ENCODE data around the gene PRRC2B. TPM values are rescaled to one million over a fixed set of nuclear protein-coding genes. Genes with fewer than 3 reads are reported as not detected.

Gene PRRC2B
- total and polyA plus RNA-seq, 4 donors = 39.4 to 171 (median 91.4) TPM

- H3K4me1 ChIP-seq (ENCODE audit: control insufficient read depth in 5 of 5, insufficient read depth in 5 of 5, low read length in 5 of 5) = no peaks in the 10 kb centered on the region
- no peak for DNase-seq
- H3K27ac ChIP-seq (ENCODE audit: low read depth in 1 of 2, low read length in 1 of 2) = no peak overlapping the region
- TF ChIP-seq, protein P1, sequence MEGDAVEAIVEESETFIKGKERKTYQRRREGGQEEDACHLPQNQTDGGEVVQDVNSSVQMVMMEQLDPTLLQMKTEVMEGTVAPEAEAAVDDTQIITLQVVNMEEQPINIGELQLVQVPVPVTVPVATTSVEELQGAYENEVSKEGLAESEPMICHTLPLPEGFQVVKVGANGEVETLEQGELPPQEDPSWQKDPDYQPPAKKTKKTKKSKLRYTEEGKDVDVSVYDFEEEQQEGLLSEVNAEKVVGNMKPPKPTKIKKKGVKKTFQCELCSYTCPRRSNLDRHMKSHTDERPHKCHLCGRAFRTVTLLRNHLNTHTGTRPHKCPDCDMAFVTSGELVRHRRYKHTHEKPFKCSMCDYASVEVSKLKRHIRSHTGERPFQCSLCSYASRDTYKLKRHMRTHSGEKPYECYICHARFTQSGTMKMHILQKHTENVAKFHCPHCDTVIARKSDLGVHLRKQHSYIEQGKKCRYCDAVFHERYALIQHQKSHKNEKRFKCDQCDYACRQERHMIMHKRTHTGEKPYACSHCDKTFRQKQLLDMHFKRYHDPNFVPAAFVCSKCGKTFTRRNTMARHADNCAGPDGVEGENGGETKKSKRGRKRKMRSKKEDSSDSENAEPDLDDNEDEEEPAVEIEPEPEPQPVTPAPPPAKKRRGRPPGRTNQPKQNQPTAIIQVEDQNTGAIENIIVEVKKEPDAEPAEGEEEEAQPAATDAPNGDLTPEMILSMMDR (IDR thresholded peaks at IDR 0.05; ENCODE audit: control extremely low read depth, extremely low read depth) = no peak
- H3K27me3 ChIP-seq (ENCODE audit: control insufficient read depth in 3 of 3, insufficient read depth in 3 of 3, low read length in 2 of 3) = no peaks in the 10 kb centered on the region
- peaks cover 35 to 50% (median 39%) of the 10 kb centered on the region in 4 donors for H3K36me3 ChIP-seq (ENCODE audit: control insufficient read depth in 4 of 4, insufficient read depth in 4 of 4, low read length in 4 of 4)
- H3K4me3 ChIP-seq = no peak overlapping the region
- H3K9ac ChIP-seq (ENCODE audit: insufficient read depth in 1 of 2, low read length in 2 of 2) = no peak overlapping the region
- no peak for ATAC-seq (ENCODE audit: insufficient read depth, low FRiP score)
- 77 to 87% methylated on average over 8 of the region's 8 CpGs for WGBS, 2 donors
- no peaks in the 10 kb centered on the region for H3K9me3 ChIP-seq (ENCODE audit: control insufficient read depth in 4 of 4, insufficient read depth in 3 of 4, low read length in 3 of 4)
Observed at GRCh38 chr9:131447148-131447547, 53.3 kb downstream of the PRRC2B start.

DNA sequence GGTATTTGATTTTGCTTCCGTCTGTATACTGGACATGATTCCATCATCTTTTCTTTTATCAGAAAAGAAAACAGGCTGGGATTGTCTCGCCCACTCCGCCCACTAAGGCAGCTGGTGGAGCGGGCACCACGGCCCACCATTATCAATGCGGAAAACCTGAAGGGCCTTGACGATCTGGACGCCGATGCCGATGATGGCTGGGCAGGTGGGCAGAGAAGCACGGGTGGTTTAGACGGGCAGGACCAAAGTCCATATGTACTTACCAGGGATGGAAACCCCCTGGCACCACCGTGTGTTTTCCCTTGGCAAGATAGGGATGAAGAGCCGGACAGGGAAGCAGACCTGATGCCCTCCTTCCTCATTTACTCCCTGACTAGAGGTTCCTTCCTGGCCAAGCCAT, 53.7 kb downstream of the PRRC2B start:
- Histone ChIP-seq H3K27me3 (ENCODE audit: control insufficient read depth in 3 of 3, insufficient read depth in 3 of 3, low read length in 2 of 3) (no peaks in the 10 kb centered on the region), H3K27ac (ENCODE audit: low read depth in 1 of 2, low read length in 1 of 2) (no peak overlapping the region), H3K9ac (ENCODE audit: insufficient read depth in 1 of 2, low read length in 2 of 2) (no peak overlapping the region), H3K36me3 (ENCODE audit: control insufficient read depth in 4 of 4, insufficient read depth in 4 of 4, low read length in 4 of 4) (peaks cover 37 to 54% (median 40%) of the 10 kb centered on the region in 4 donors), H3K4me1 (ENCODE audit: control insufficient read depth in 5 of 5, insufficient read depth in 5 of 5, low read length in 5 of 5) (no peaks in the 10 kb centered on the region), H3K4me3 (no peak overlapping the region), H3K9me3 (ENCODE audit: control insufficient read depth in 4 of 4, insufficient read depth in 3 of 4, low read length in 3 of 4) (no peaks in the 10 kb centered on the region)
- TF ChIP-seq, protein P1 (IDR thresholded peaks at IDR 0.05; ENCODE audit: control extremely low read depth, extremely low read depth) = no peak
- WGBS, 2 donors = 90 to 94% methylated on average over 14 of the region's 14 CpGs
- no peak for ATAC-seq (ENCODE audit: insufficient read depth, low FRiP score)
- DNase-seq = no peak

GRCh38 chr9:131448818-131449217, 54.9 kb downstream of the PRRC2B start:
- no peak for DNase-seq
- Histone ChIP-seq H3K36me3 (ENCODE audit: control insufficient read depth in 4 of 4, insufficient read depth in 4 of 4, low read length in 4 of 4) (peaks cover 37 to 61% (median 42%) of the 10 kb centered on the region in 4 donors), H3K27ac (ENCODE audit: low read depth in 1 of 2, low read length in 1 of 2) (no peak overlapping the region), H3K4me1 (ENCODE audit: control insufficient read depth in 5 of 5, insufficient read depth in 5 of 5, low read length in 5 of 5) (no peaks in the 10 kb centered on the region), H3K9ac (ENCODE audit: insufficient read depth in 1 of 2, low read length in 2 of 2) (no peak overlapping the region), H3K9me3 (ENCODE audit: control insufficient read depth in 4 of 4, insufficient read depth in 3 of 4, low read length in 3 of 4) (no peaks in the 10 kb centered on the region), H3K4me3 (no peak overlapping the region), H3K27me3 (ENCODE audit: control insufficient read depth in 3 of 3, insufficient read depth in 3 of 3, low read length in 2 of 3) (no peaks in the 10 kb centered on the region)
- 96 to 97% methylated on average over 3 of the region's 3 CpGs for WGBS, 2 donors
- ATAC-seq (ENCODE audit: insufficient read depth, low FRiP score) = no peak
- TF ChIP-seq, protein P1 (IDR thresholded peaks at IDR 0.05; ENCODE audit: control extremely low read depth, extremely low read depth) = no peak

DNA sequence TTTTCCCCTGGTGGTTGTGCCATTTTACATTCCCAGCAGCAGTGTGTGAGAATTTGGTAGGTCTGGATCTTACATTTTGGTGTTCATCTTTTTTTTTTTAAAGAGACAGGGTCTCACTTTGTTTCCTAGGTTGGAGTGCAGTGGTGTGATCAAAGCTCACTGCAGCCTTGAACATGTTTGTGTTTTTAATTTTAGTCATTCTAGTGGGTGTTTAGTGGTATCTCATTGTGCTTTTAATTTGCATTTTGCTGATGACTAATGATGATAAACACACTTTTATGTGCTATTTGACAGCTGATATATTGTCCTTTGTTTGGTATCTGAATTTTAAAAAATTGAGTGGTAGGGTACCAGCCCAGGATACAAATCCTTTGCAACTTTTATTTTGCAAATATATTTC, 55.4 kb downstream of the PRRC2B start:
- no peak overlapping the region for H3K4me3 ChIP-seq
- H3K4me1 ChIP-seq (ENCODE audit: control insufficient read depth in 5 of 5, insufficient read depth in 5 of 5, low read length in 5 of 5) = no peaks in the 10 kb centered on the region
- H3K9ac ChIP-seq (ENCODE audit: insufficient read depth in 1 of 2, low read length in 2 of 2) = no peak overlapping the region
- no peaks in the 10 kb centered on the region for H3K9me3 ChIP-seq (ENCODE audit: control insufficient read depth in 4 of 4, insufficient read depth in 3 of 4, low read length in 3 of 4)
- TF ChIP-seq, protein P1 (IDR thresholded peaks at IDR 0.05; ENCODE audit: control extremely low read depth, extremely low read depth) = no peak
- no peak for ATAC-seq (ENCODE audit: insufficient read depth, low FRiP score)
- no peaks in the 10 kb centered on the region for H3K27me3 ChIP-seq (ENCODE audit: control insufficient read depth in 3 of 3, insufficient read depth in 3 of 3, low read length in 2 of 3)
- H3K36me3 ChIP-seq (ENCODE audit: control insufficient read depth in 4 of 4, insufficient read depth in 4 of 4, low read length in 4 of 4) = peaks cover 37 to 61% (median 39%) of the 10 kb centered on the region in 4 donors
- no peak overlapping the region for H3K27ac ChIP-seq (ENCODE audit: low read depth in 1 of 2, low read length in 1 of 2)
- DNase-seq = no peak
